NCI-H748 (cell line): ENCODE measurements around the gene RPL41.
"Not testable (repeated sequence)": the region's sequence is repeated elsewhere in the genome, so short reads cannot be mapped to it uniquely, and the experiment has no call there.

ENCODE experiments used
- DNase-seq: peaks from one replicate; lab custom pipeline; 2025; ENCODE audit not compliant: unreplicated experiment; lab: John Stamatoyannopoulos, UW

The RPL41 gene

DNA sequence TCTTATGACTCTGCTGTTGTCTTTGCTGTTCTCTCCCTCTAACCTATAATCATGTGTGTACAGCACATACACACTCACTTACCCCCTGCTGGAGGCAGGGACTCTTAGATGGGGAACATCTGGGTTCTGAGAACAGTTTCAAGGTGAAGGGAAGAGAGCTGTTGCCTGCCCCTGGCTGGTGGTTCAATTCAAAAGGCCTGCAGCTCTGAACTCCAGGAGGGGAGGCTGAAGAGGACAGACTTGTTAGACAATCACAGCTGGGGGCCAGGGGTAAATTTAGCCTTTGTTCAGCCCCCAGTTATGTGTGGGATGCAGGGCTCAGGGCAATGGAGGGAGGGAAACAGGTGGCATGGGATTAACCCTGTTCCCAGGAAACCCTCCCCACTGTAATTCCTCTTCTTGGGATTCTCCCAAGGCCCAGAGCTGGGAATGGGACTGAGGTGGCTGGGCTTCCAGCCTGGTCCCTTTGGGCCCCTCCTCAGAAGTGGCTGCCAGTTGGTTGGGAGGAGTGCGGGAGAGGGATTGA is 37.9 kb downstream of the RPL41 start:
- DNase-seq, result no peak

DNA sequence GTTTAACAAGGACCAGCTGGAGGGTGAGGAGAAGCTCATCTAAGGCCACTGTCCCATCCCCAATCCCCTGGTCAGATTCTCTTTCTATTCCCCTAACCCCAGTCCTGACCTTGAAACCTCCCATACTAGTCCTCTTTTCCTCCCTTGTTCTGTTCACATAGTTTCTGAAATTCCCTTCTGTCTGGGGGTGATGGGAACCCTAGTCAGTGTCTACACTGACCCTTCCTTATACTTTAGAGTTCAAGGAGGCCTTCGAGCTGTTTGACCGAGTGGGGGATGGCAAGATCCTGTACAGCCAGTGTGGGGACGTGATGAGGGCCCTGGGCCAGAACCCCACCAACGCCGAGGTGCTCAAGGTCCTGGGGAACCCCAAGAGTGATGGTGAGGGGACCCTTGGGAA is 38.4 kb downstream of the RPL41 start:
- DNase-seq, result no peak

GRCh38 chr12:56155256-56155845 is 38.9 kb downstream of the RPL41 start:
- DNase-seq, result no peak

DNA sequence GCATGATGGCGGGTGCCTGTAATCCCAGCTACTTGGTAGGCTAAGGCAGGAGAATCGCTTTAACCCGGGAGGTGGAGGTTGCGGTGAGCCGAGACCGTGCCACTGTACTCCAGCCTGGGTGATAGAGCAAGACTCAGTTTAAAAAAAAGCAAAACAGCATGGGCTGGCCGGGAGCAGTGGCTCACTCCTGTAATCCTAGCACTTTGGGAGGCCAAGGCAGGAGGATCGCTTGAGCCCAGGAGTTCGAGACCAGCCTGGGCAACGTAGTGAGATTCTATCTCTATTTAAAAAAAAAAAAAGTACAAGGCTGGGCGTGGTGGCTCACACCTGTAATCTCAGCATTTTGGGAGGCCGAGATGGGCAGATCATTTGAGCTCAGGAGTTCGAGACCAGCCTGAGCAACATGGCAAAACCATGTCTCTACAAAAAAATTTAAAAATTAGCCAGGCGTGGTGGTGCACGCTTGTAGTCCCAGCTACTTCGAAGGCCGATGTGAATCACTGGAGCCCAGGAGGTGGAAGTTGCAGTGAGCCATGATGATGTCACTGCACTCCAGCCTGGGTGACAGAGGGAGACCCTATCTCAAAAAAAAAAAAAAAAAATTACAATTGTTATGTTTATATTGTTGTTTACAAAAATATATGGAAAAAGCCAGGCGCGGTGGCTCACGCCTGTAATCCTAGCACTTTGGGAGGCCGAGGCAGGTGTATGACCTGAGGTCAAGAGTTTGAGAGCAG is 40.2 kb downstream of the RPL41 start:
- not testable (repeated sequence) for DNase-seq

DNA sequence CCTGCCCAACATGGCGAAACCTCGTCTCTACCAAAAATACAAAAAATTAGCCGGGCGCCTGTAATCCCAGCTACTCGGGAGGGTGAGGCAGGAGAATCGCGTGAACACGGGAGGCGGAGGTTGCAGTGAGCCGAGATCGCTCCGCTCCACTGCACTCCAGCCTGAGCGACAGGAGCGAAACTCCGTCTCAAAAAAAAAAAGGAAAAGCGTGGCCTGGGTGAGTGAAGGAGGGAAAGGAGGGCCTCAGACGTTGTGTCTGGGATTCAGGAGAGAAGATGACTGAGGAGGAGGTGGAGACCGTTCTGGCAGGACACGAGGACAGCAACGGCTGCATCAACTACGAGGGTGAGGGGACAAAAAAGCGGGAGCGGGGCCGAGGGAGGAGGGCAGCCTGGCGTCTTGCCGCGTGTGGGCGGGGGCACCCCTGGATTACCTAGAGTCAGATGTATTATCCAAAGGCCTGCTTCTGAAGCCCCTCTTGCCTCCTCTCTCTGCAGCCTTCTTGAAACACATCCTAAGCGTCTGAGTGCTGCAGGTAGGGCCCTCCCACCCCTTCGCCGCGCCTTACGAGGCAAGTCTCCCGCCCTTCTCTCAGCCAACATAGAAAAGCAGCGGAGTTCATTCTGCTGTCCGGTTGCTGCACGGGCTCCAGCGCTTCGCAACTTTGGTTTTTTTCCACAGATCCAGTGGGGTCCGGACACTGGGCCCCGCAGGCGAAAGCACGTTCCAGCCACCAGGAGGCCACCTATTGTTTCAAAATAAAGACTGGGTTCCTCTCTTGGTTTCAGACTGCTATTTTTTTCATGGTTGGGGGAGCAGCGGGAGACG is 41.0 kb downstream of the RPL41 start:
- peak; percentile 86 for DNase-seq

GRCh38 chr12:56158029-56158925 is 41.8 kb downstream of the RPL41 start, which contains the start of gene MYL6:
Gene MYL6, plus strand, starts transcription at chr12:56158359. Its CDS starts 43 bp downstream, at chr12:56158402.
- peak; percentile 99 for DNase-seq

DNA sequence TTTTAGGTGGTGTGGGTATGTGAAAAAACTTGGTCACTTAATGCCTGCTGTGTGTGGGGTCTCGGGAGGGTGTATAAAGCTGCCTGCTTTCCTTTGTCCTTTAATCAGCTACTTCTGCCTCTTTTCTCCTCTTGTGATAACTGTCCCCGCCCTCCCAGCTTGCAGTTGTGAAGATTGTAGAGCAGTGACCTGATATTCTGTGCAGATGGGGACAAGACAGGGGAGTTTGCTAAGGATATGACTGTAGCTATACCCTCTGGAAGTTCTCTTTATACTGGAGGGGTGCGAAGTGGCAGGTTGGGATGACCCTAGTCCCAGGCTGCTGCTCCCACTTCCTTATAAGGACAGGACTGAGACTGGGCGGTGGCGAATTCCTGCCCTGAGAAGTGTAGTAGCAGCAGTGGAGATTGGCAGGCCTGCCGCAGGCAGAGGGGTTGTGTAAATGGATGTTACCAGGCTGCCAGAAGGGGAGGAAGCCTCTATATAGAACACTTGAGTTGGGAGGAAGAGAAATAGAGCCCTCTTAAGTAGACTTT is 42.6 kb downstream of the RPL41 start:
- DNase-seq, result peak; percentile 27

- DNase-seq, result no peak
Observed at GRCh38 chr12:56159482-56160192, 43.2 kb downstream of the RPL41 start.

- no peak for DNase-seq
Observed at GRCh38 chr12:56160193-56160763, 43.8 kb downstream of the RPL41 start.

DNA sequence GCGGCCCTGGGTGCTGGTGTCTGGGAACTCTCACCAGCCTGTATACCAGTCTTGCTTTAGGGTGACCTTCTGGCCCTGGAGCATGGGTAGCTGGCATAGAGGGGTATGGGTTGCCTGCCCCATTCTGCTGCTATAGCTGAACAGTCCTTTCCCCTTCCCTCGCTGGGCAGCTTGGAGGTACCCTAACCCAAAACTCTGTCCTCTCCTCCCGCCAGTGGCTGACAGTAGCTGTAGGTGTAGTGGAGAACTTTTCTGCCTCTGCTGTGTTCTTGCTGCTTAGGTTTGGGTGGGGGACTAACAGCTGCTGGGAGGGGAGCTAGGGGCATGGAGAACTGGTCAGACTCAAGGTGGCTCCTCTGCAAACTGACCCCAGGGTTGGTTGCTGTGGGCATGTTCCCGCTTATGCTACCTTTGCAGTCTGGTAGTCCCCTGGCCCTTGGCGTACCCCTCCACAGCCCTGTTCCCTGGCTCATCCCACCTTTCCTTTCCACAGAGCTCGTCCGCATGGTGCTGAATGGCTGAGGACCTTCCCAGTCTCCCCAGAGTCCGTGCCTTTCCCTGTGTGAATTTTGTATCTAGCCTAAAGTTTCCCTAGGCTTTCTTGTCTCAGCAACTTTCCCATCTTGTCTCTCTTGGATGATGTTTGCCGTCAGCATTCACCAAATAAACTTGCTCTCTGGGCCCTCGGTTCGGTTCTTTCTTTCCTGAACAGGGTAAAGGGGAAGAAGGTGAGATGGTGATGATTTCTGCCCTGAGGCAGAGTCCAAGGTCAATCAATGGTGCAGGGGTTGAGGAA is 44.7 kb downstream of the RPL41 start:
- no peak for DNase-seq

DNA sequence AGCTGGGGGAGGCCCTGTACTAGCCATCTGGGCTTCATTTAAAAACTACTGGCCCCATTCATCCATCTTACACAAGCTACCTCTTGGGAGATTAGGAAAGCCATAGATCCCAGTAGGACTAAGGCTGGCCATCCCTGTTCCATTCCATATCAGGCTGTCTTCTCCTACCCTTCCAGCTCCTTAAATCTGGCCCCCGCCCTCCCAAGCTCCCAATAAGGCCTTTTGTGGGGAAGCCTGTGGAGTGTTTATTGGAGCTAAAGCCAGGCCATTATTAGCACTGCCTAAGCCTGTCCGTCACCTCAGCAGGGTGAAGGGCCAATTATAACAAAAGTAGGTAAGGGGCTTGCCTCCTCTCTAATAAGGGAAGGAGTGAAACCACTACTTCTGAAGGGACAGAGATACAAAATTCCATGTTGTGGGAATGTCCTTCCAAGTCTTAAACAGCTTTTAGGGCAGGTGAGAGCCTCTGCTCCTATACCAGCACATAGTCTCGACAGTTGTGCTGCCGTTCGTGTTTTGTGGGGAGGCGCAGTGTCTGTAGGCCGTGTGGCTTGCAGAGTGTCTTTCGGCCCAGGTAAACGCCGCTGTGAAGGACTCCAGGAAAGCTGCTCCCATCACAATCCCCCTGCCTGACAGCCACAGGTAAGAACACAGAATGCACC is 45.4 kb downstream of the RPL41 start:
- no peak for DNase-seq

- DNase-seq, result no peak
Observed at GRCh38 chr12:56162468-56163290, 46.2 kb downstream of the RPL41 start.

DNA sequence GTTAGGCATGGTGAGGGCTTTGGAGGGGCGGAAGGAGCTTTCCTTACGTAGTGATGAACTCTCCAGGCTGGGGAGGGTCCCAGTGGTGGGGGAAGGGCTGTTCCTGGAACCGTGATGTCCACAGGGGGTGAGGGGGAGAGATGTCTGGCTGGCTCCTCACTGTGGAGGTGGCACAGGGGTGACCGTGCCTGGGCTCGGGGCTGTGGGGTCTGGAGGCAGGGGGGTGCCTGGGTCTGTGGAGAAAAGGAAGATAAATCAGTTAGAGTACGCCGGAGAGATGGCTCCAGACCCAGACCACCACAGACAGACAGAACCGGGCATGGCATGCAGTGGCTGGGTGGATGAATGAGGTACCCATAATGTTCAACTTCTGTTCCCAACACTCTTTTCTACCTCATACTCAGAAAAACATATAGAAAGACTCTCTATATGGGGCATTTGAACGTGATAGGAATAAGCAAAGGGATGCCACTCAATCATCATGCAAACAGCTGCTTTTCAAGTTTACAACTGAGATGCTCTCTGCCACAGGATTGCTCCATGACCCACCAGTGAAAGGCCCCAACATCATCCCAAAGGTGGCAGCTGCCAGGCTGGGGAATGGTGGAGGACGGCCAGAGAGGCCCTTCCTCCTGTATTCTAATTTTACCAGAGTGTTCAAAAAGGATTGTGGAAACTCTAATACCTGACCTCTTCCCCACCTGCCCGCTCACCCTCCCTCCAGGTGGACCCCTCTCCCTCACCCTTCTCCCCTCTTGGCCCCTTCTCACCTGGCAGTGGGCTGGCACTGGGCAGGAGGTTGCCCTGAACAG is 47.3 kb downstream of the RPL41 start:
- no peak for DNase-seq

DNA sequence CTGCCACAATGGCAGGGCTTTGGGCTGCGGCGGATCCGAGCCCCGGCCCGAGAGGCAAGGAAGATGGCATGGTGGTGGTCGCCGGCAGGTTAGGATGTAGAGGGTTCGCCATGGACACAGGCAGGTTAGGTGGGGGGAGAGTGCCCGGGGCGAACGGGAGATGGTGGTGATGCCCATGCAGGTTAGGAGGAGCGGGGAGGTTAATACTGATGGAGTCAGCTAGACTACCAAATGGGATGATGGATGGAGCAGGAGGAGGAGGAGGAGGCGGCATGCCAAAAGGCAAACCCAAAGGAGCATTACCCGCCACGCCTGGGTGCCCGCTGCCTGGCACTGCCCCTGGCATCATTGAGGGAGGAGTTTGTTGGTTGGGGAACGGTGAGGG is 47.9 kb downstream of the RPL41 start:
- DNase-seq, result no peak

GRCh38 chr12:56165369-56165768 is 48.9 kb downstream of the RPL41 start:
- DNase-seq, result no peak
